Limb (tissue), 2 donors: Measurements from ENCODE around the gene ATXN10.
"Not testable (repeated sequence)": the region's sequence is repeated elsewhere in the genome, so short reads cannot be mapped to it uniquely, and the experiment has no call there.

Experiments
- DNase-seq, 2 donors: peaks; one replicate each; pipeline ENCODE4 v3.0.0-alpha.2; 2016; ENCODE audit errors: extremely low spot score in 2 of 2

The ATXN10 gene

GRCh38 chr22:45784357-45785277 lies 113.0 kb downstream of the ATXN10 start:
- DNase-seq, result no peak

GRCh38 chr22:45785458-45785857 lies 113.8 kb downstream of the ATXN10 start:
- DNase-seq, result no peak

DNA sequence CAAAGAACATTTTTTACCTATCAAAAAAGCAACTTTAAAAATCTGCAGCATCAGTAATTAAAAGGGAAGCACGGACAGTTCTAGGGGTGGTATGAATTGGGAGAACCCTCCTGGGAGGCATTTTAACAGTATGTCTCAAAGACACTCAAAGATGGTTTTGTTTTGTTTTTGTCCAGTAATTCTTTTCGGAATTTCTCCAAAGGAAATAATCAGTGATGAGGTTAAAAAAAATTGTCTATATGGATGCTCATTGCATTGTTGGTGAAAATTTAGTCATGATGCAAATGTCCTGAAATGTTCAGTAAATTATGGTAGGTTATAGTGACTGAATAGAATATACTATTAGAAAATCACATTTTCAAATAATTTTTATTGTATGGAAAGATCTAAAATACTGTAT lies 115.1 kb downstream of the ATXN10 start:
- no peak for DNase-seq

GRCh38 chr22:45787759-45788158 lies 116.1 kb downstream of the ATXN10 start:
- no peak for DNase-seq

- DNase-seq, result no peak
These were observed 116.9 kb downstream of the ATXN10 start for GRCh38 chr22:45788522-45788921.

DNA sequence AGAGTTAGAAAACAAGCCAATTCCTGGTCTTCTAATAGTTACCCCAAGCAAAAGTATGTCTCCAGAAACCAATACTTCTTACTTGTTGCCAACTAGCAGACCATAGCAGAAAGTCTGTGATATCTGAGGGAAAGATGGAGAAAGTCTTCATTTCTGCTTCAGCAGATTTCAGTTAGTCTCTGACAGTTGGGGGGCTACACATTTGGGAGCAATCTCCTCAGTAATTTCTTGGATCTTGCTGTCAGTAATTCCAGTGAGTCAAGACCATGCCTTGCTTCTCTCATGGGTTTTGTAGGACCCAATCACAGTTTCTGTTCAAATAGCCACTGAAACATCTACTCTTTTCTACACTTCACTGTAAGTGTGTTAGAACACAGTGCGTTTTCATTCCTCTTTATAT lies 118.8 kb downstream of the ATXN10 start:
- no peak for DNase-seq

DNA sequence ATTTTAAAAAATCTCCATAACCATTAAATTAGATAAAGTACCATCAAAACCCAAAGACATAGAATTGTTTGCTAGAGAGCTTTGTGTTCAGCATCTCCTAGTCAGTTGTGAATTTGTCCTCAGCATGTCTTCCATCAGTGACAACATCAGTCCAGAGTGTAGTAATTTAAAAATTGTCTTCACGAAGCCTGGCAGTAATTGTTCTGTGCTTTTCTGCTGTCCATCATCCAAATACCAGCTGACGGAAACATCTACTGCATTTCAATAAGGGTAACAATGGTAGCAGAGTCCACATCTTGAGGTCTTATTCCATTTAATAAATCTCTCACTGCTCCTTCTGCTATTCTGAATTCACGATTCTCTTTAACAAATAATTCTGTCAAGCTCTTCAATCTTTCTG lies 121.5 kb downstream of the ATXN10 start:
- no peak for DNase-seq

GRCh38 chr22:45793892-45794291 lies 122.3 kb downstream of the ATXN10 start:
- no peak for DNase-seq

DNA sequence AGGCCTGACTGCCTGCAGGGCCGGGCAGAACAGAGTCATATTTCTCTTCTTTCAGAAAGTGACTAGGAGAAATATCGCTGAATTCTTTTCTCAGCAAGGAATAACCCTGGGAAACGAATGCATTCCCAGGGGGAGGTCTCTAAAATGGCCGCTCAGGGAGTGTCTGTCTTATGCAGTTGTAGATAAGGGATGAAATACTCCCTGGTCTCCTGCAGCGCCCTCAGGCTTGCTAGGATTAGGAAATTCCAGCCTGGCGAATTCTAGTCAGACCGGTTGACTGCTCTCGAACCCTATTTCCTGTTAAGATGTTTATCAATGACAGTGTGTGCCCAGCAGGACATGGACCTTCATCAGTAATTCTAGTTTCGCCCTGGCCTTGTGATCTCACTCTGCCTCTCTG lies 124.4 kb downstream of the ATXN10 start:
- DNase-seq, result not testable (repeated sequence)

DNA sequence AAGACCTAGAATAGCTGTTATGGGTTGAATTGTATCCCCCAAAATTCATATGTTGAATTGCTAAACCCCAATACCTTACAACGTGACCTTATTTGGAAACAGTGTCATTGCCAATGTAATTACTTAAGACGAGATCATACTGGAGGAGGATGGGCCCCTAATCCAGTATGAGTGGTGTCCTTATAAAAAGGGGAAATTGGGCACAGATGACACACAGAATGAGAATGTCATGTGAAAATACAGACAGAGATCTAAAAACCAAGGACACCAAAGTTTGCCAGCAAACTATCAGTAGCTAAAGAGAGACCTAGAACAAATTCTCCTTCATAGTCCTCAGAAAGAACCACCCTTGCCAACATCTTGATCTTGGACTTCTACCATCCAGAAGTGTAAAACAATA lies 127.7 kb downstream of the ATXN10 start:
- no peak for DNase-seq

- no peak for DNase-seq
These were observed 130.4 kb downstream of the ATXN10 start for GRCh38 chr22:45802054-45802453.

GRCh38 chr22:45804319-45804985 lies 132.8 kb downstream of the ATXN10 start:
- DNase-seq, result no peak

- no peak for DNase-seq
These were observed 133.3 kb downstream of the ATXN10 start for GRCh38 chr22:45804986-45805325.

DNA sequence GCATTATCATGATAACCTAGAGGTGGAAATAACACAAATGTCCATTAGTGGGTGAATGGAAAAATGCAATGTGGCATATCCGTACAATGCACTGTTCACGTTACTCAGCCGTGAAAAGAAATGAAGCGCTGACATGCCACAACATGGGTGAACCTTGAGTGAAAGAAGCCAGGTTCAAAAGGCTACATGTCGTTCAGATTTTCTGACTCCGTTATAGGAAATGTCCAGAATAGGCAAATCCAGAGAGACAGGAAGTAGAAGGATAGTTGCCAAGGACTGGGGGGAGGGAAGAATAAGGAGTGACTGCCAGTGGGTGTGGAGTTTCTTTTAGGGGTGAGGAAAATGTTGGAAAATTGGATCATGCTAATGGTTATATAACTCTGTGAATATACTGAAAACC lies 133.8 kb downstream of the ATXN10 start:
- no peak for DNase-seq

- no peak for DNase-seq
These were observed 135.7 kb downstream of the ATXN10 start for GRCh38 chr22:45807156-45807915.

GRCh38 chr22:45812910-45813309 lies 141.3 kb downstream of the ATXN10 start:
- no peak for DNase-seq

DNA sequence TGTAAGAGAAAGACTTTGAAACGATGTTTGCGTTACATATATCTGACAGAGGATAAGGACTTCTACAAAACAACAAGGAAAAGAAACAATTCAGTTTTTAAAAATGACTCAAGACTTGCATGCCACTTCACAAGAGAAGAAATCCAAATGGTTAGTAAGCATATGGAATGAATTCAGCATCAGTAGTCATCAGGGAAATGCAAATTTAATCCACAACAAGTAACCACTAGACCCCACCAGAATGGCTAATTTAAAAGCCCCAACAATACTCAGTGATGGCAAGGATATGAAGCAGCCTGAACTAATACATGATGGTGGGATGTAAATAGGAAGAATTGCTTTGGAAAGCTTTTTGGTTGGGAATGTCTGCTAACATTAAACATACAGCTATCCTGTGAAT lies 142.6 kb downstream of the ATXN10 start:
- no peak for DNase-seq

DNA sequence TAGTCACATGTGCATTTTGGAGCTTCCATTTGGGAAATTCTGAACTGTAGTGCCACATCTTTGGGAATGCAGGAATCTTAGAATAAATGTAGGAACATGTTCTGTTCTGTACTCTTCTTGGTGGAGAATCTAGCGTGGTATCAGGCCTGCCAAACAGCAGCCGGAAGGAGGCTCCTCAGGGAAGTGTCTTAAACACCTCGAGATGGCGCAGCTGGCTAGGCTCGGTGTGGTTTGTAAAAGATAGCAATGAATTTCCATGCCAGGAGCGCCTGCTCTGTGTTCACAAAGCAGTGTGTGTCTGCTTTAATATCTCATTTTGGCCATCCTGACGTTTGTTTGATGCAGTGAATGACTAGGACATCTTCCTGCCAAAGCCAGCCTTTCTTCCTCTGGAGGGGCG lies 145.1 kb downstream of the ATXN10 start:
- DNase-seq, result no peak

GRCh38 chr22:45817745-45818423 lies 146.2 kb downstream of the ATXN10 start:
- DNase-seq, result peak; percentile 15 to 55

- no peak for DNase-seq
These were observed 146.9 kb downstream of the ATXN10 start for GRCh38 chr22:45818424-45819085.

- DNase-seq, result no peak
These were observed 147.7 kb downstream of the ATXN10 start for GRCh38 chr22:45819305-45819704.
